Measurements from ENCODE around the gene ZNF486. TPM values are rescaled to one million over a fixed set of nuclear protein-coding genes. Genes with fewer than 3 reads are reported as not detected.
"Not testable (repeated sequence)": the region's sequence is repeated elsewhere in the genome, so short reads cannot be mapped to it uniquely, and the experiment has no call there.

ZNF486 gene
- total RNA-seq, 1 donor from 2014 or later = 69.8 TPM

- peaks cover 8% of the 10 kb centered on the region for H3K9me3 Mint-ChIP-seq (ENCODE audit: unreplicated experiment)
- TF ChIP-seq CTCF (IDR thresholded peaks at IDR 0.05; ENCODE audit: partially characterized antibody, unreplicated experiment) = no peak
- H3K4me1 Mint-ChIP-seq (ENCODE audit: low read depth, unreplicated experiment) = peaks cover 18% of the 10 kb centered on the region
- peak; percentile 94 for DNase-seq
- no peaks in the 10 kb centered on the region for H3K36me3 Mint-ChIP-seq (ENCODE audit: unreplicated experiment)
- H3K27ac Mint-ChIP-seq (ENCODE audit: unreplicated experiment) = peak overlapping the region; percentile 100
- H3K27me3 Mint-ChIP-seq (ENCODE audit: unreplicated experiment) = peaks cover 4% of the 10 kb centered on the region
- H3K4me3 Mint-ChIP-seq (ENCODE audit: unreplicated experiment) = peak overlapping the region; percentile 99
Measured at GRCh38 chr19:20237773-20238623, 71.0 kb downstream of the ZNF486 start.

GRCh38 chr19:20243629-20244028 is 76.6 kb downstream of the ZNF486 start:
- H3K27me3 Mint-ChIP-seq (ENCODE audit: unreplicated experiment) = peaks cover 2% of the 10 kb centered on the region
- no peak for TF ChIP-seq CTCF (IDR thresholded peaks at IDR 0.05; ENCODE audit: partially characterized antibody, unreplicated experiment)
- H3K27ac Mint-ChIP-seq (ENCODE audit: unreplicated experiment) = no peak overlapping the region
- no peak overlapping the region for H3K4me3 Mint-ChIP-seq (ENCODE audit: unreplicated experiment)
- H3K4me1 Mint-ChIP-seq (ENCODE audit: low read depth, unreplicated experiment) = peaks cover 12% of the 10 kb centered on the region
- DNase-seq = no peak
- H3K36me3 Mint-ChIP-seq (ENCODE audit: unreplicated experiment) = no peaks in the 10 kb centered on the region
- peaks cover 3% of the 10 kb centered on the region for H3K9me3 Mint-ChIP-seq (ENCODE audit: unreplicated experiment)

- no peak for DNase-seq
- Mint-ChIP-seq H3K4me3 (ENCODE audit: unreplicated experiment) (no peak overlapping the region), H3K27me3 (ENCODE audit: unreplicated experiment) (peaks cover 2% of the 10 kb centered on the region), H3K36me3 (ENCODE audit: unreplicated experiment) (no peaks in the 10 kb centered on the region), H3K9me3 (ENCODE audit: unreplicated experiment) (peaks cover 3% of the 10 kb centered on the region), H3K4me1 (ENCODE audit: low read depth, unreplicated experiment) (peaks cover 12% of the 10 kb centered on the region), H3K27ac (ENCODE audit: unreplicated experiment) (no peak overlapping the region)
- no peak for TF ChIP-seq CTCF (IDR thresholded peaks at IDR 0.05; ENCODE audit: partially characterized antibody, unreplicated experiment)
Measured at GRCh38 chr19:20244356-20244755, 77.3 kb downstream of the ZNF486 start.

GRCh38 chr19:20245309-20245708 is 78.3 kb downstream of the ZNF486 start:
- DNase-seq = no peak
- Mint-ChIP-seq H3K27me3 (ENCODE audit: unreplicated experiment) (peaks cover 2% of the 10 kb centered on the region), H3K27ac (ENCODE audit: unreplicated experiment) (no peak overlapping the region), H3K9me3 (ENCODE audit: unreplicated experiment) (peaks cover 3% of the 10 kb centered on the region), H3K4me1 (ENCODE audit: low read depth, unreplicated experiment) (peaks cover 4% of the 10 kb centered on the region), H3K4me3 (ENCODE audit: unreplicated experiment) (peak overlapping the region; percentile 10), H3K36me3 (ENCODE audit: unreplicated experiment) (no peaks in the 10 kb centered on the region)
- TF ChIP-seq CTCF (IDR thresholded peaks at IDR 0.05; ENCODE audit: partially characterized antibody, unreplicated experiment) = no peak

GRCh38 chr19:20247016-20247683 is 80.1 kb downstream of the ZNF486 start:
- Mint-ChIP-seq H3K4me1 (ENCODE audit: low read depth, unreplicated experiment) (peaks cover 2% of the 10 kb centered on the region), H3K9me3 (ENCODE audit: unreplicated experiment) (no peaks in the 10 kb centered on the region), H3K4me3 (ENCODE audit: unreplicated experiment) (no peak overlapping the region), H3K36me3 (ENCODE audit: unreplicated experiment) (no peaks in the 10 kb centered on the region), H3K27ac (ENCODE audit: unreplicated experiment) (no peak overlapping the region), H3K27me3 (ENCODE audit: unreplicated experiment) (peaks cover 2% of the 10 kb centered on the region)
- TF ChIP-seq CTCF (IDR thresholded peaks at IDR 0.05; ENCODE audit: partially characterized antibody, unreplicated experiment) = no peak
- DNase-seq = peak; percentile 55

GRCh38 chr19:20248258-20248657 is 81.2 kb downstream of the ZNF486 start:
- not testable (repeated sequence) for H3K27me3 Mint-ChIP-seq (ENCODE audit: unreplicated experiment); H3K4me1 Mint-ChIP-seq (ENCODE audit: low read depth, unreplicated experiment); H3K27ac Mint-ChIP-seq (ENCODE audit: unreplicated experiment); H3K4me3 Mint-ChIP-seq (ENCODE audit: unreplicated experiment); H3K36me3 Mint-ChIP-seq (ENCODE audit: unreplicated experiment); H3K9me3 Mint-ChIP-seq (ENCODE audit: unreplicated experiment); DNase-seq

Data from glutamatergic neuron (in vitro differentiated cells).